ENCODE results near the gene NOL9. TPM values are rescaled to one million over a fixed set of nuclear protein-coding genes. Genes with fewer than 3 reads are reported as not detected.

The NOL9 gene
- total and polyA plus RNA-seq, 9 of the 15 experiments (the other 6 are each of a cell fraction or from before 2014, with no cell fraction given) = 5.6 to 76.5 (median 47.3) TPM

- intact Hi-C loops (cut with micrococcal nuclease) (no loop called here), in situ Hi-C loops (cut with MboI) (no loop called here)
- POLR2A ChIA-PET = interaction anchor here (0.6 to 2.9 kb wide), 7 partner anchors 9 to 44 kb away, joined by 3 to 15 read pairs (median 6); partner anchors contain the start of genes NOL9, PHF13, TAS1R1 and ZBTB48
- H3K4me3 ChIP-seq = peak overlapping the region; percentile 14
- no peaks in the 10 kb centered on the region for H4K20me1 ChIP-seq (replicated peaks; ENCODE audit: control insufficient read depth, insufficient read depth, low read length)
- H3K27ac ChIP-seq (ENCODE audit: extremely low read depth, low read depth, low read length) = no peak overlapping the region
- ATAC-seq (no peak; the same call in 2 of the 3 replicates), DNase-seq (ENCODE audit: extremely low read depth in 1 of 4, low spot score in 3 of 4) (no peak), FAIRE-seq (no peak)
- 30% methylated on average over 9 of the region's 11 CpGs for WGBS (ENCODE audit: insufficient coverage, low coverage, missing lambda C conversion rate)
- CTCF ChIA-PET (ENCODE audit: low intra/inter-chr PET ratio) = no interaction called here
- no peaks in the 10 kb centered on the region for H3K79me2 ChIP-seq (ENCODE audit: control insufficient read depth, insufficient read depth, low read length)
- BruUV-seq (replicated peaks) = no TSS peak
- peak overlapping the region; percentile 70 for H3K4me2 ChIP-seq (ENCODE audit: insufficient read depth, low read length)
- no peaks in the 10 kb centered on the region for H3K9me1 ChIP-seq (ENCODE audit: control insufficient read depth, insufficient read depth, low read length)
- H3K36me3 ChIP-seq (ENCODE audit: control insufficient read depth, insufficient read depth, low read length) = no peaks in the 10 kb centered on the region
- H3K27me3 ChIP-seq (ENCODE audit: control insufficient read depth in 2 of 2, insufficient read depth in 2 of 2, low read length in 2 of 2) = peaks cover 12 to 23% of the 10 kb centered on the region in 2 experiments; a peak in 4 of 5 replicates
- no peaks in the 10 kb centered on the region; a peak in 2 of 5 replicates for H3K4me1 ChIP-seq (replicated peaks in 1 of 2; ENCODE audit: control insufficient read depth in 2 of 2, insufficient read depth in 2 of 2, low read length in 2 of 2)
- H3K9ac ChIP-seq (ENCODE audit: insufficient read depth in 1 of 2, low read depth in 2 of 2, low read length in 2 of 2) = peak overlapping the region in 1 of 2 experiments; percentile 20; a peak in 2 of 4 replicates
- peak overlapping the region; percentile 96 for H2AFZ ChIP-seq (ENCODE audit: low read depth, low read length)
- H3K9me3 ChIP-seq (replicated peaks; ENCODE audit: control insufficient read depth, insufficient read depth, low read depth, low read length) = no peaks in the 10 kb centered on the region
- TF ChIP-seq ZNF280A (IDR thresholded peaks at IDR 0.05; ENCODE audit: low read depth, partially characterized antibody) = no peak
- no peak for TF ChIP-seq CHCHD3 (CRISPR knock-in tag; IDR thresholded peaks at IDR 0.05)
- no peak for TF ChIP-seq ZNF407 (IDR thresholded peaks at IDR 0.05; ENCODE audit: low read depth)
- no peak for TF ChIP-seq RHOXF2B (CRISPR knock-in tag; conservative IDR thresholded peaks at IDR 0.05)
- 0 out of 2 replicates have a peak, but pooled peaks have one; percentile 21 for TF ChIP-seq MTA1 (IDR thresholded peaks at IDR 0.05; ENCODE audit: borderline replicate concordance)
- TF ChIP-seq HMGXB4 (CRISPR knock-in tag; IDR thresholded peaks at IDR 0.05) = no peak
- TF ChIP-seq ARID3B (CRISPR knock-in tag; IDR thresholded peaks at IDR 0.05; ENCODE audit: borderline replicate concordance) = no peak
- no peak for TF ChIP-seq TAF9B (IDR thresholded peaks at IDR 0.05; ENCODE audit: partially characterized antibody)
- peak in 1 of 2 experiments; percentile 23; a peak in 1 of 4 replicates for TF ChIP-seq TRIM24 (IDR thresholded peaks at IDR 0.05)
Measured at GRCh38 chr1:6569033-6569432, 14.7 kb upstream of the NOL9 start.
